SIG-M5 (cell line): ENCODE data around the gene ZNF827.

Experiments
- DNase-seq: peaks from one replicate; lab custom pipeline; 2025; lab: John Stamatoyannopoulos, UW

The ZNF827 gene, protein sequence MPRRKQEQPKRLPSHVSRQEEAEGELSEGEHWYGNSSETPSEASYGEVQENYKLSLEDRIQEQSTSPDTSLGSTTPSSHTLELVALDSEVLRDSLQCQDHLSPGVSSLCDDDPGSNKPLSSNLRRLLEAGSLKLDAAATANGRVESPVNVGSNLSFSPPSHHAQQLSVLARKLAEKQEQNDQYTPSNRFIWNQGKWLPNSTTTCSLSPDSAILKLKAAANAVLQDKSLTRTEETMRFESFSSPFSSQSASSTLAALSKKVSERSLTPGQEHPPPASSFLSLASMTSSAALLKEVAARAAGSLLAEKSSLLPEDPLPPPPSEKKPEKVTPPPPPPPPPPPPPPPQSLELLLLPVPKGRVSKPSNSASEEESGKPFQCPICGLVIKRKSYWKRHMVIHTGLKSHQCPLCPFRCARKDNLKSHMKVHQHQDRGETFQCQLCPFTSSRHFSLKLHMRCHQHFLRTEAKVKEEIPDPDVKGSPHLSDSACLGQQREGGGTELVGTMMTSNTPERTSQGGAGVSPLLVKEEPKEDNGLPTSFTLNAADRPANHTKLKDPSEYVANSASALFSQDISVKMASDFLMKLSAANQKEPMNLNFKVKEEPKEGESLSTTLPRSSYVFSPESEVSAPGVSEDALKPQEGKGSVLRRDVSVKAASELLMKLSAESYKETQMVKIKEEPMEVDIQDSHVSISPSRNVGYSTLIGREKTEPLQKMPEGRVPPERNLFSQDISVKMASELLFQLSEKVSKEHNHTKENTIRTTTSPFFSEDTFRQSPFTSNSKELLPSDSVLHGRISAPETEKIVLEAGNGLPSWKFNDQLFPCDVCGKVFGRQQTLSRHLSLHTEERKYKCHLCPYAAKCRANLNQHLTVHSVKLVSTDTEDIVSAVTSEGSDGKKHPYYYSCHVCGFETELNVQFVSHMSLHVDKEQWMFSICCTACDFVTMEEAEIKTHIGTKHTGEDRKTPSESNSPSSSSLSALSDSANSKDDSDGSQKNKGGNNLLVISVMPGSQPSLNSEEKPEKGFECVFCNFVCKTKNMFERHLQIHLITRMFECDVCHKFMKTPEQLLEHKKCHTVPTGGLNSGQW

DNA sequence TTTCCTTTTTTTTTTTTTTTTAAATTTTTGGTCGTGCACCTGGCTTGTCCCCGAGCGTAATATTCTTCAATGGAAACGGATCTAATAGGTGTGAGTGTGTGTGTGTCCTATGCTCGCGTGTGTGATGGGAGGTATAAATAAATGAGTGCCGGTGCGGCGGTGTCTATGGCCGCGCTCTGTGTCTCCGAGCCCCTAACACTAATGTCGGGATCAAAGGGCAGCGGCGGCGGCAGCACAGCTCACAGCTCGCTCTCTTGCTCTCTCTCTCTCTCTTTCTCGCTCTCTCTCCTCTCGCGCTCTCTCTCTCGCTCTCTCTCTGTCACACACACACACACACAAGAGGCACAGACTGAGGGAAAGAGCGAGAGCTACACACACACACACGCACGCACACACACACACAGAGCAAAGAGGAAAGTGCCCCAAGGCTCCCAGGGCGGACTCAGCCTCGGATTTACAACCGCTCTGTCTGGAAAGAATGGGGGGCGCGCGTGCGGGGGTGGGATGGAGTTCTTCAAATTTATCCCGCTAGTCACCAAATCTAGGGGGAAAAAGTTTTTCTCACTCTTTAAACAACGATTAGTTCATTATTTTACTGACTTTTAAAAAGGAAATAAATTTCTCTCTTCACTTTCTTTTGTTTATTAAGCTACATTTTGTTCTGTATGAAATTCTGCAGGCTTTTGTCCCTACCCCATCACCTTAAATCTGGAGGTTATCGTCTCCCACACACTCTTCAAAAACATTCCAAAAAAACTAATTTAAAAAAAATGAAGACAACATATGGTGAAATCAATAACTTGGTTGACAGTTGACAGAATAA is at the start of gene ZNF827:
ZNF827 (minus strand) TSS at position 206 of the 823 bp plus-strand sequence. CDS start 416 bp downstream, outside the sequence.
- no peak for DNase-seq

DNA sequence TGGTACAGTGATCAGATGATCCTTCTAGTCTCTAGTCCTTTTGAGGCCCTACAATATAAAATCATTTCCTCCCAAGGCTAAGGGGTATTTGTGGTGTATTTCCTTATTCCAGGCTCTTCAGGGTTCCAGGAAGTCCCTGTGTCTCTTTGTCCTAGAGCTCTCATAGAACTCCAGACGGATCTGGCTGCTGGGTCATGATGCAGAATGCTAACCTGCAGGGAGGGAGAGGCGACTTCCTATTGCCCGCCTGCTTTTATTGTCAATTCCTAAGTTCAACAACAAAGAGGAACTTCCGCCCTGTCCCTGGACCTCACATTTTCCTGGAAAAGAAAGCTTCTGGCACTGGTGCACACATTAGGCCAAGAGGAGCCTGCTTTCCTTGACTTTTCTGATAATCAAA is 45.9 kb upstream of the ZNF827 start:
- DNase-seq: no peak

DNA sequence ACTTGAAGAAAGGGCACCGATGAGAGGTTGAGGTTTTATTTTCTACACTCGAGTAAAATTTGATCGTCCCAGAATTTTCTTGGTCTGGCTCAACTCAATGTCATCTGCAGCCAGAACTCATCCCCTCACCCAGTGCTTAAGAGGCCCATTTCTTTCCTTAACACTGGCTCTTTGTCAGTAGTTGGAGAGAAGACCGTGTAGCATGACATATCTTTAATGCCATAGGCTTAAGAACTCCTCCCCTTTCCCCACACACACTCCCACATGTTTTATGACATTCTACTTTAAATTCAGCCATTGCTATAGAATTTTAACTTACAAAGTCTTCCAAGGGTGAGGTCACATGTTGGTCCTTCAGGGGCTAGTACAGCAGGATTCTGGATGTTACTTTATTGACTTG is 44.2 kb upstream of the ZNF827 start:
- no peak for DNase-seq

DNA sequence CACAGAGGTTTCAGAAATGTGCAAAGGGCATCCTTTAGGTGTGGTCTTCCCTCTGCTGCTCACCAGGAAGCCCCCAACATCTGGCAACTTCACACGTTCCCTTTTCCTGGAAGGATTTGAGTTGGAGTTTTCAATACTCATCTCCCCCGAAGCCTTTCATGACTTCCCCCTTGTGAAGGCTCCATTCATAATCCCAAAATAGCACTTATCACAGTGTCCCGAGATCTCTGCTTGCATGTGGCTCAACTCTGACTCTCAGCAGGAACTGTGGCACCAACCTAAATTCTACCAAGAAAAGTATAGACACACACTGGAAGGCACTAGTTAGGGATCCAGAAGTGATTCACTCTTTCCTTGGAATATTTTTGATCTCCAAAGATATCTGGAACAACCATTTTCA is 40.5 kb upstream of the ZNF827 start:
- no peak for DNase-seq

DNA sequence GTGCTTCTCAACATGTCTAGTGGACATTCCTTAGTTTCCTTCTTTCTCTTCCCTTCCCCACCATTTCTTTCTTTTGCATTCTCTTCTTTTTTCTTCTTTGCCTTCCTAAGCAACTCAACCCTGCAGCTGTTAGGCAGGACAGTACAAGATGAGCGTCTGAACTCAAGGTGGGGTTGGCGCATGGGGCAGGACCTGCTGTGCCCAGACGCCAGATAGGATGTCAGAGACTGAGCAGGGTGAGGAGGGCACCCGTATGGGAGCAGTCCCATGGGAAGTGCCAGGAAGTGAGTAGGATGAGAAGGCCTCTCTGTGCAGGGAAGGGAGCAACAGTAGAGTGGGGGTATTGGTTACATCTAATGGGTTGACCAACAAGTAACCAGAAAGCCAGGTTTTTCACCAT is 38.1 kb upstream of the ZNF827 start:
- DNase-seq: no peak

DNA sequence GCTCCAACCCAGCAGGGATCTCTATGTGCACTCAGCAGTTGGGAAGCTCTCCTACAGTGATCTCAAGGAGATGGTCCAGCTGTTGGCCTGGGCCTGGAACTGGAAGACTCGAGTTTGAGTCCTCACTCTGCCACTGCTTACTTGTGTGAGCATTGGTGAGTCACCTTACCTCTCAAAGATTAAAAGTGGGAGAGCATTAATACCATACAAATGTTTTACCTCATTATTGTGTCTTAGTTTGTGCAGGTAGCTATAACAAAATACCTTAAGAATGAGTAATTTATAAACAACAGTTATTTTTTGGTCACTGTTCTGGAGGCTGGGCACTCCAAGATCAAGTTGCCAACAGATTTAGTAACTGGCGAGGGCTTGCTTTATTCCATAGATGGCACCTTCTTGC is 21.4 kb upstream of the ZNF827 start:
- DNase-seq: no peak

DNA sequence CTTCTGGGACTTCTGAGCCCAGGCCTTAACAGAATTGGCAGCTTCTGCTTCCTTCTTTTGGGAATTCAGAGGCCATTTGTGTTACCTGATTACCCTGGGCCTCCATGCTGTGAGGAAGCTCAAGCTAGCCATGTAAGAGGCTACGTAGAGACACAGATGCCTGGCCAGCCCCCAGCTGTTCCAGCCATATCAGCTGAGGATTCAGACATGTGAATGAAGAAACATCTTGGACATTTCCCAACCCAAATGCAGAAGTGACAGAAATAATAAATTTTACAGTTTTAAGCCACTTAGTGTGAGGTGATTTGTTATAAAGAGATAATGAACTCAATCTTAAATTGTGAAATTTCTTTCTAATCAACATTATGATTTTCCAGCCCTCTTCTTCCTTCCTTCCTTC is 18.7 kb upstream of the ZNF827 start:
- DNase-seq: no peak

DNA sequence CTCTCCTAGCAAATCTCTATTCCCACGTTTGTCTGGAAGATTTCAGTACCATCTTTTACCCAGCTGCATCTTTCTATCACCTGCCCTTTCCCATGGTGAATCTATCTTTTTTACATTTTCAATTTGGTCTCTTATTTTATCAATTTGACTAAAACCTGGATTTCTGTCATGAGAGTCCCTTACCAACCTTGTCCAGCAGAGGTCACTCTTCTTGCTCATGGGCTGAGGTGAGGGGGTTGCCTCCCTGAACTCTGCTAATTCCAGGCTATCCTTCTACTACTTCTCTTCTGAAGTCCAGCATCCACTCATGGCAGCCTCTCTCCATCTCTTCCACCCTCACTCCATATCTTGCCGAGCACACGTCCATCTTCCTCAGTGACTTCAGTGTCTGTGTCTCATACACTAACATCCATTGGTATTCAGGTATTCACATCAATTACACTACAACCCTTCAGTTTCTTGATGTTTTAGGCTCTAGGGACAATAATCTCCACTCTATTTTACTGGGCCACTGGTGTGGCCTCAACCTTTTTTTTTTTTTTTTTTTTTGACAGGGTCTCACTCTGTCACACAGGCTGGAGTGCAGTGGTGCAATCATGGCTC is 17.8 kb upstream of the ZNF827 start:
- no peak for DNase-seq

DNA sequence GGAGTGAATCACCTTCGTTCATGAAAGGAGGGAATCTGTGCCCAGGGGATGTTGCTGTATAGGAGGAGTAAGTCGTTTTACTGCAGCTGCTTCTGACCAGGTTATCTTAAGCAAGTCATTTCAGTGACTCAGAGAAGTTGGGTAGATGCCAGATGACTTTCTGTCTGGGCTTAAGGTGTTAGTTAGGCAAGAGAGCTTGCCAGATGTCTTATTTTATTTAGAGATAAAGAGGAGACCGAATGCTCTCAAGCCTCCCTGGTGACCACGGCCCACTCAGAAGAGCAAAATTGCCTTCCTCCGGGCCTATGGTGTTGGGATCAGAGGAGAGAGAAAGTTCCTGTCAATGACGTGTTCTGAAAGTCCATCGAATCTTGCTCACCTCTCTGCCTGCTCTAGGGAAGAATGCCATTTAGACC is 16.3 kb upstream of the ZNF827 start:
- no peak for DNase-seq

DNA sequence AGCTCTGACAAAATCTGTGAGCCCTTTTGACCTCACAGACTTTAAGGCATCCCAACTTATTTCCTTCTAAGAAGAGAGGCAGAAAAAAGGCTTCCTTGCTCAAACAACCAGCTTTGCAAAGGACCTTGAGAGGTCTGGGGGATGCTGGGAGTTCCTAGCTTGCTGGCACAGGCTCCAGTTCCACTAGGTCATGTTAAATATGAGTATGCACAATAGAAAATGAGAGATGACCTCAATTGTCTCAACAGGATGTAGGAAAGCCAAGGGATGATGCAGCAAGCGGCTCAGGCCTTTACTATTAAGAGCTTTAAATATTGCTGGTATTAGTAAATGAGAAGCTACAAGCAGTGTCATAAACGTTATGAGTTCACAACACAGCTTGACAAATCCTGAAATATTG is 13.3 kb upstream of the ZNF827 start:
- DNase-seq: no peak

DNA sequence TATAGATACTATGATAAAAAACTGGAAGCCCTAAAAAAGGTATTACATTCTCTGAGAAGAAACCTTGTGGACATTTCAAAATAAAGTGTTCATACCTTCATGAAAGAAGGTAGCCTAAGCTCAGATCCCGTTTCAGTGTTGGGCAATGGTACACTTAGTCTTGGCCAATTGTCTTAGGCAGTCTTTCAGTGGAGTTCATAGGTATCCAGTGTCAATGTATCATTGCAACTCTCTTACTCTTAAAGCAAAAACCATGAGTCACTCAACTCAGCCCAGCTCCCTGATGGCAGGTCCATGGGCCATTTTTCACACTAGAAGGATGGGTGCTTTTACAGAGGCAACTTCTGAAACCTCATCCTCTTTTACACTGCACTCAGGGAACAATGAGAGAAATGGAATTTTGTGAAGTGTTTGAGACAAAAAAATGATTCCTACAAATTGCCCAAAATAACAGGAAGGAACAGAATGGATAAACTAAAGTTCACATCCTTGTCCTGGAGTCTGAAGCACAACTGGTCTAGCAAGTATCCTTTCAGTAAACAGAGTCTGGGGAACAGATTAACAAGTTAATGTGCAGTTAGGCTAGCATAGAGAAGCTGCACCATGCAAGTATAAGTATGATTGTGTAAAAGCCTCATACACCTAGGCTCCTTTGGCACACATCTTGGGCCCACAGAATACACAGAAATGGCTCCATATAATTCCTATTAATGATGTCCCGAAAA is 7.0 kb upstream of the ZNF827 start:
- DNase-seq: no peak

DNA sequence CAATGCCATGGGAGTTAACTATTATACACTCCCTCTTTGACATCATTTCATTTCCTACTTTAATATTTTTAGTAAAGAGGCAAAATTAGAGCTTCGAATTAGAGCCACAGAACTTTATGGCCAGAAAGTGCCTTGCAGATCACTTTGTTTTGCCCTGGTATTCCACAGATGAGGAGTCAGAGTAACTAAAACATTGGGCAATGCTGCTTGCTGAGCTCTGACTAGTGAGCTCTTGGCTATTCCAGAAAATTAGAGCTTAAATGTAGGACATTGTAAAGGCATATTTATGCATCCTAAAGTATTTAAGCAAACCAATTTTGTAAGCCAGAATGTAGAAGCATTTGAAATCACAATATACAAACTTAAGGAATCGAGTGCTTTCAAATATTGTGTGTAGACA is 6.3 kb upstream of the ZNF827 start:
- no peak for DNase-seq

DNA sequence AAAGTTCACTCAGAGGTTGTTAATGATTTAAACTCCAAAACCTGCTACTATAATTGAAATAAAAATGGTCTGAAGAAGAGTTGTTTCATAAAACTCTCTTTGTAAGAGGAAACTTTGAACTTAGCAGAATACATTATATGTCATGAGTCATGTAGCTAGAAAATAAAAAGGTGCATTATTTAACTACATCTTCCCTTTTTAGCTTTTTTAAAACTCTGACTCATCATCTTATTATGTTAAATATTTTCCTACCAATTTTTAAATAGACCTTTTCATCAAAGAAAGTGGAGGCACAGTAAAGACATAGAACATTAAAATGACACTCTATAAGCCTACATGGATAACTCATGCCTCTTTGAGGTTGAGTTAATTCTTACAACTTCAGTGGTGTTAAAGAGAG is 1.2 kb upstream of the ZNF827 start:
- DNase-seq: no peak

DNA sequence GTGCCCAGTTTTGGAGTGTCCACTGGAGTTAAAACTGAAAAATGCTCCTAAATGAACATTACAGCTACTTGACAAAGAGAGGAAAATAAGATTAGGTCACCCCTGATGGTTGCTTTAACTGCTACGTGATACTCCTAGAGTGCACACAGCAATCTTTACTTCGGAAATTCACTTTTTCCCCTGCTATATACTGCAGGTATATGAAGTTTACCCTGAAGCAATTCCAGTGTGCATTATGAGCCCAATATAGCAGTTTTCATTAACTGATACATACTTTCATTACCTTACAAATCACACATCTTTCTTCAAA is 773 bp upstream of the ZNF827 start:
- no peak for DNase-seq

DNA sequence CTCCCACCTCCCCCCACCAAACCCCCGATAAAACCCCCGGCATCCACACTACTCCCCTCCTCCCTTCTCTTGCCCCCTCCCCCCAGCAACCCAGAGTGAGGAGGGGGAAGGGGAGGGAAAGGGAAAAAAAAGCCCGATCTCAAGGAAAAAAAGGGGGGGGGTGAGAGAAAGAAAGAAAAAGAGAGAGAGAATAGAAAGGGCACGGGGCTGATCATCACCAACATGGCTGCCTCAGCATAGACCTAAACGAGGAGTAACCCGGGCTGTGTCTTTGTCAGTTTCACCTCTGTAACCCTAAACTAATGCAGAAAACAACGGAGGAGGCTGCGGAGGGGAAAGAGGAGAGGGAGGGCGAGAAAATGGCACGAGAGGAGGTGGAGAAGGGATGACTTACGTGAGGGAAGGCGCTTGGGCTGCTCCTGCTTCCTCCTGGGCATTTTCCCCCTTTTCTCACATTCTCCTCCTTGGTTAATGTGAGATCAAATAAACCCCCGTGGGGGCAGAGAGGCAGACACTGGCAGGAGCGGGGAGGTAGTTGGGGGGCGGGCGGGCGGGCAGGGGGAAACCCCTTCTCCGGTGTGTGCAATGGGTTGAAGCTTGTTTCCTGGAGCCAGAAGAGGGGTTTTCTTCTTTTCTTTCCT is 532 bp downstream of the ZNF827 start:
- DNase-seq: no peak

DNA sequence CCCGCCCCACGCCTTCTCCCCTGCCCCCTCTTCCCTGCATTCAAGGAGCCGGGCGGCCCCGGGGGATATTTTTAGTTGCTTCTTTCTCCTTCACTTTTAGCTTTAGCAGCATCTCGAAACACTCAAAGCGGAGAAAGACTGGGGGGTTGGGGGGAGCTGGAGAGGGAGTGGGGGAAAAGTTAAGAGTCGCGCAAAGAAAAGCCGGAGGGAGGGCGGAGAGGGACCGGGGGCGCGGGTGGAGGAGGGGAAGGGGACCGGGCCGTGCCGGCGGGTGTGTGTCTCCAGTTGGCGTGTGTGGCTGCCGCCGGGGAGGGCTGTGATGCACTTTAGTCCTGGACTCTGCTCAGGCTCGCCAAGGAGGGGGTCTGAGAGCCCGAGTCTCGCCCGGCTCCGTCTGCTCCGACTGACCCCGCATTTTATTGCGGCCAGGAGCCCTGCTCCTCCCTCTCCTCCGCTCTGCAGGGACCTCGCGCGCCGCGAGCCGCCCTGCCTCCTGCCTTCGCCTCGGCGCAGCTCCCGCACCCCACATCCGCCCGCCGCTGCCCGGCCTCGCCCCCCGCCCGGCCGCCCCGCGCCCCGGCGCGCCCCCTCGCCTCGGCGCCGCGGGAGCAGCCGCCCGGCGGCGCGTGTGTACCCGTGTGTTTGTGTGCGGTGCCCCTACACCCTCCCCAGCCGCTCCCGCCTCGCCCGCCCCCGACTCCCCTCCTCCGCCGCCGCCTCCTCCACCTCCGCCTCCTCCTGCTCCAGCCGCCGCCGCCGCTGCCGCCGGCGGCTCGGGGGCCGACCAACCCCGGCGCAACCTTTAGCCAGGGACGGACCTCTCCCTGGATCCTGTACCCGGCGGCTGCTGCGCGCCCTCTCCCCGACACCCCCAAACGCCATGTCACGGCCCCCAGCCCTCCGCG is 1.4 kb downstream of the ZNF827 start:
- no peak for DNase-seq

DNA sequence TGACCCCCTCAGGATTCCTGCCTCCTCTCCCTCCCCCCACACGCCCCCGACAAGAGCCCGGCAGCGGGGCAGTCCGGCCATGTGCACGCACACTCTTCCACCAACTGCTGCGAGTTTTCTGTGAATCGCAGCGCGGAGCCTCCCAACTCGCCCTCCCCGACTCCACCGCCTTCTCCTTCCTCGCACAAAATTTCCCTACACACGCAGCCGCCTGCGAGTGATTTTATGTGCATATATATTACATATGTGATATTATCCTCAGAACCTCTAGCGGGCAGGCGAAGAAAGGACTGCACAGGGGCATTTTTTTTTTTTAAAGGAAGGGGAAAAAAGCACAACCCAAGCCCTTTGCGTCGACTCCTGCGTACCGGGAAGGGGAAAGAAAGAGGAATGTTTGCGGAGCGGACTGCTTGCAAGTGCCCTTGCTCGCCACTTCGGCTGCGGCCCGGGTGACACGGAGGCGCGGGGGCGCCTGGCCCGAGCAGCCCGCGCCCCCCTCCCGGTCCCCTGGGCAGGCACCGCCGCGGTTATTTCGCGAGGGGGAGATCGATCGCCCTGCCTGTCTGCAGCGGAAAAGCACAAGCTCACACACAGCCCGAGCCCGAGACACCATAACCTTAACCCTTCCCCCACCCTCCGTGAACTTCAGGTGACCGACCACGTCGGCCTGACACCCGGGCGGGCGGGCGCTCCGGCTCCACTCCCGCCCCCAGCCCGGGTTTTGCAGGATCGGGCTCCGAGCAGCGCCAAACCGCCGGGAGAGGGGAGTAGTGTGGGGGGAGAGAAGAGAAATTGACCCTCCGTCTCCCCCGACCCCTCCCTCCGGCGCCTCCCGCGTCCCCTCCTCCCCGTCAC is 2.3 kb downstream of the ZNF827 start:
- DNase-seq: no peak
